ACC112 (cell line): ENCODE results near the gene RXRA.
A peak's percentile ranks its signal among the peaks of the same experiment; 100 is the strongest.

Experiments used
- H2AFZ ChIP-seq: fragments of 200-600 bp; sonication (generic); one replicate; pipeline ENCODE4 v1.6.0; 2017; ENCODE audit warnings: antibody characterized with exemption, low read length; ENCODE audit not compliant: unreplicated experiment
- H3K27ac ChIP-seq: fragments of 200-600 bp; sonication (generic); 2 replicates; pipeline ENCODE4 v1.5.1; 2014; ENCODE audit warnings: low read depth, mild to moderate bottlenecking, antibody characterized with exemption, low read length, moderate library complexity
- H3K27me3 ChIP-seq: fragments of 200-600 bp; sonication (generic); 2 replicates; pipeline ENCODE4 v1.6.1; 2014; ENCODE audit warnings: mild to moderate bottlenecking, antibody characterized with exemption, low read length, moderate library complexity, mixed read lengths; ENCODE audit not compliant: insufficient read depth
- H3K36me3 ChIP-seq: fragments of 200-600 bp; sonication (generic); 2 replicates; pipeline ENCODE4 v1.6.1; 2016; ENCODE audit warnings: mild to moderate bottlenecking, antibody characterized with exemption, low read length, moderate library complexity, mixed read lengths; ENCODE audit not compliant: insufficient read depth
- H3K4me1 ChIP-seq: fragments of 200-600 bp; sonication (generic); one replicate; pipeline ENCODE4 v1.6.1; 2016; ENCODE audit warnings: low read length, mixed read lengths; ENCODE audit not compliant: insufficient read depth, unreplicated experiment, control insufficient read depth
- H3K4me3 ChIP-seq: fragments of 200-600 bp; sonication (generic); 2 replicates; pipeline ENCODE4 v1.5.1; 2014; ENCODE audit warnings: mild to moderate bottlenecking, low read depth, low read length
- H3K79me2 ChIP-seq: fragments of 200-600 bp; sonication (generic); one replicate; pipeline ENCODE4 v1.6.0; 2016; ENCODE audit warnings: low read length; ENCODE audit not compliant: control insufficient read depth, unreplicated experiment, insufficient read depth

The RXRA gene

GRCh38 chr9:134469041-134469875, 143.0 kb downstream of the RXRA start:
- Histone ChIP-seq H3K79me2 (no peaks in the 10 kb centered on the region), H3K4me3 (no peak overlapping the region), H3K27ac (no peak overlapping the region), H3K4me1 (peaks cover 11% of the 10 kb centered on the region), H3K36me3 (no peaks in the 10 kb centered on the region), H3K27me3 (no peaks in the 10 kb centered on the region), H2AFZ (no peak overlapping the region)

GRCh38 chr9:134472256-134472655, 146.0 kb downstream of the RXRA start:
- Histone ChIP-seq H3K4me3 (no peak overlapping the region), H3K36me3 (no peaks in the 10 kb centered on the region), H3K4me1 (peaks cover 26% of the 10 kb centered on the region), H2AFZ (no peak overlapping the region), H3K79me2 (no peaks in the 10 kb centered on the region), H3K27ac (no peak overlapping the region), H3K27me3 (no peaks in the 10 kb centered on the region)

DNA sequence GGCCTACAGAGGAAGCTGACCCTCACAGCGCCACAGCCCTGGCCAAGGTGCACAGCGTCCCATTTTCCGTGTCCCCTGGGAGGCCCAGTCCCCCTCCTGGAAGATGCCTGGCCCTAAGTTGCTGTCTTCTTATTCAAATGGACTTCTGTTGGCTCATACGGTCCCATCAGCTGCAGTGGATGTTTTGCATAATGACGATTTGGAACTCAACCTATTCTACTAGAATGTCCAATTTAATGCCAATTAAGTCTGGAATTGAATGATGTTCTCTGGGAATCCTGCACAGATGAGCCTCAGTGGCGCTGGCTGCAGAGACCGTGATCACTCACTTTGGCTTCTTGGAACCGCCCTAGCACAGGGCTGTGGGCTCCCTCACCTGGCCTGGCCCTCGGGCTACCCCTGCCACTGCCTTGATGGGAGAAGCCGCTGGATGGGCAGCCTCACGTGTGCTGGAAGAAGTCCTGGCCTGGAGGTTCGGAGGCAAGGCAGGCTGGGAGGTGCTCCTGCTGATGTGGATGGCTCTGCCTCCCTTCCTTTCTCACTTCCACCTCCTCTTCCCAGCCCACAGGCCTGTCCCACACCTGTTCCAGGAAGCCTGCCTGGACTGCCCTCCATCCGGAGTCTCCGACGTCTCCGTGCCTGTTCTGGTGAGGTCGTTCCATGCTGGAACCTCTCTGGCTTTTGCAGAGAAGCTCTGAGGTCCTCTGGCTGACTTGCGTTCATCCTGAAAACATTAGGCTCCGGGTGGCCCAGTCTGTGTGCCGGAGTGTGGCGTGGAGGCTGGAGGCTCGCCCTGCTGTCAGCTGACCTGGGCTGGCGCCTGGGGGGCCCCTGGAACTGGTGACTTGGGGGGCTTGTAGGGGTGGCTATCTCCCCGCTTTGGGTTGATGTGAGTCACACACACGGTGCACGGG, 147.1 kb downstream of the RXRA start:
- Histone ChIP-seq H2AFZ (peak overlapping the region; percentile 83), H3K27me3 (no peaks in the 10 kb centered on the region), H3K79me2 (no peaks in the 10 kb centered on the region), H3K36me3 (no peaks in the 10 kb centered on the region), H3K27ac (peak overlapping the region; percentile 76), H3K4me3 (no peak overlapping the region), H3K4me1 (peaks cover 26% of the 10 kb centered on the region)

DNA sequence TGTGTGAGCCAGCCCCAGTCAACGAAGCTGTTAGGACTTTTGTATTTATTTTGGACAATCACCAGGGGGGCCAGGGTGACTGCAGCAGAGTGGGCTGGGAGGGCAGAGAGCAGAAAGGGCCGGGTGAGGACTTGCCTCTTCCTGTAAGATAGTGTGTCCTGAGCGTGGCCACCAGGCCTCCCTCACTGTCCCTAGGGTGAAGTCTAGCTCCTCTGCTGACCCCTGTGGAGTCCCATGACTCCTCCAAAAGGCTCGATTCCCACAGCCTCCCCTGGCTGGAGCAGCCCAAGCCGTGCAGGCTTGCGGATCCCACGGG, 147.8 kb downstream of the RXRA start:
- H2AFZ ChIP-seq, result peak overlapping the region; percentile 83
- H3K27ac ChIP-seq, result peak overlapping the region; percentile 76
- no peaks in the 10 kb centered on the region for H3K79me2 ChIP-seq
- no peaks in the 10 kb centered on the region for H3K36me3 ChIP-seq
- H3K27me3 ChIP-seq, result no peaks in the 10 kb centered on the region
- peaks cover 26% of the 10 kb centered on the region for H3K4me1 ChIP-seq
- no peak overlapping the region for H3K4me3 ChIP-seq

DNA sequence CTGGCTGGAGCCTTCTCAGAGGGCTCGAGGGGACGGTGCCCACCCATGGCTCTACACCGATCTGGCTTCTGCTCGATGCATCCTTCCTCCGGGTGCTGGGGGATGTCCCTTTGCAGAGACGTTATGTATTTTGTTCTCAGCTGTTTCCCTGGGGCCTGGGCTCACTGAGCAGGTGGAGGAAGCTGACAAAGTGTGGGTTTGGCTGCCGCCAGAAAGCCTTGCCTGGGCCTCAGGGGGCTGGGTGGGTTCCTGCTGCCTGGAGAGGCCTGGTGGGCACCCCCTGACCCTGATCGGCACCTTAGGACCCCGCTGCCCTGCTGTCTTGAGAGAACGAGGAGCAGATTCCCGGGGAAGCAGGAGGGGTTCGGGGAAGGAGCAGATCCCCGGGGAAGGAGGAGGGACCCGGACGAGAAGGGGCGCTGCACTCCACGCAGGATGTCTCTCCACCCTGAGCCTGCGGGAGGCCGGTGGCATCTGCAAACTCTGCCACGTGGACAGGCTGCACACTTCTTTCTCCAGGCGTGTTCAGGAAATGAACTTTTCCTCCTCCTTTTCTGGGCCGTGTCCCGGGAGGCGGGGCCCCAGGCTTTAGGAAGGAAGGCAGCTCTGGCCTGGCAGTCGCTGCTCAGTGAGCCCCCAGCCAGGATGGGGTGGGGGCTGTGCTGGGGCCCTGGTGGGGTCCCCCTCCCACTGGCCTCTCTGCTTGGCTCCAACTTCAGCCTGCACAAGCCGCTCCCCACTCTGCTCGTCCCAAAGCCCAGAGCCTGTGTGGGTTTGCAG, 148.9 kb downstream of the RXRA start:
- H3K79me2 ChIP-seq, result no peaks in the 10 kb centered on the region
- H3K36me3 ChIP-seq, result no peaks in the 10 kb centered on the region
- H3K27ac ChIP-seq, result peak overlapping the region; percentile 76
- no peak overlapping the region for H2AFZ ChIP-seq
- no peaks in the 10 kb centered on the region for H3K27me3 ChIP-seq
- peaks cover 26% of the 10 kb centered on the region for H3K4me1 ChIP-seq
- H3K4me3 ChIP-seq, result no peak overlapping the region

- Histone ChIP-seq H3K27ac (peak overlapping the region; percentile 45; the same call in 1 of the 2 replicates), H2AFZ (peak overlapping the region; percentile 99), H3K36me3 (no peaks in the 10 kb centered on the region), H3K4me1 (peaks cover 26% of the 10 kb centered on the region), H3K27me3 (no peaks in the 10 kb centered on the region), H3K4me3 (no peak overlapping the region), H3K79me2 (no peaks in the 10 kb centered on the region)
Observed at GRCh38 chr9:134476272-134476941, 150.2 kb downstream of the RXRA start.

DNA sequence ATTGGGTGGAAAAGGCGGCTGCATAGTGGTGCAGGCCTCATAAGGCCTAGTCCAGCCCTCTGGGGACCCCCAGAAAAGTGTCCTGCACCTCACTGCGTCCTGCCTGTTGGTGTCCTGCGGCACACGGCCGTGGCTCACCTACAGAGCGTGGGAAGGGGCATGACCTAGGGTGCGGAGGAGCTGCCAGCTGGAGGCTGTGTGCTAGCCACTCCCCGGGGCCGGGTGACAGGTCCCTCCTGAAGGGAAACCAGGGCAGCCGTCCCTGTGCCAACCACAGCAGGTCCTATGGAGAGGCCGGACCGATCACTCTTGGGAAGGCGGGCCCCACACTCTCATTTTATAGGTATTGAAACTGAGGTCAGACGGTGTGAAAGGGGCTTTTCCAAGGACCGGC, 150.7 kb downstream of the RXRA start:
- Histone ChIP-seq H2AFZ (no peak overlapping the region), H3K4me1 (peaks cover 26% of the 10 kb centered on the region), H3K36me3 (no peaks in the 10 kb centered on the region), H3K79me2 (no peaks in the 10 kb centered on the region), H3K27me3 (no peaks in the 10 kb centered on the region), H3K4me3 (no peak overlapping the region), H3K27ac (no peak overlapping the region)

- Histone ChIP-seq H3K4me3 (no peak overlapping the region), H2AFZ (no peak overlapping the region), H3K4me1 (peaks cover 26% of the 10 kb centered on the region), H3K27ac (no peak overlapping the region), H3K27me3 (no peaks in the 10 kb centered on the region), H3K79me2 (no peaks in the 10 kb centered on the region), H3K36me3 (no peaks in the 10 kb centered on the region)
Observed at GRCh38 chr9:134477342-134477925, 151.2 kb downstream of the RXRA start.

DNA sequence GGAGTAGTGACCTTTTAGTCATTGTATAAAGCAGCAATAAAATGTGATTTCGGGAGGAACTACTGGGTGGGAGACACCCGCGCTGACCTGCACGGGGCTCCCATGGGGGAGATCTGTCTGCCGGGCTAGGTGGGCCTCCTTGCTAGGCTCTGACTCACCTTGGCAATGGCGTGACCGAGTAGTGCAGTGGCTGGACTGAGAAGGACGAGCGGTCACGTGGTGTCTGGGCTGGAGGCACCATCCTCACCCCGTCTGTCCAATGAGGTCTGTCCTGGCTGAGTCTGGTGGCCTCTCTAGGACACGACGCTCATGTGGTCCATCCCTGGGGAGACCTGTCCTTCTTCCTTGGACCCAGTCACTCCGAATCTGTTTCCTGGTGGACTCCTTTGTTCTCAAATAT, 151.7 kb downstream of the RXRA start:
- Histone ChIP-seq H3K27ac (no peak overlapping the region), H3K4me1 (peaks cover 26% of the 10 kb centered on the region), H3K27me3 (no peaks in the 10 kb centered on the region), H3K4me3 (no peak overlapping the region), H3K79me2 (no peaks in the 10 kb centered on the region), H3K36me3 (no peaks in the 10 kb centered on the region), H2AFZ (no peak overlapping the region)

DNA sequence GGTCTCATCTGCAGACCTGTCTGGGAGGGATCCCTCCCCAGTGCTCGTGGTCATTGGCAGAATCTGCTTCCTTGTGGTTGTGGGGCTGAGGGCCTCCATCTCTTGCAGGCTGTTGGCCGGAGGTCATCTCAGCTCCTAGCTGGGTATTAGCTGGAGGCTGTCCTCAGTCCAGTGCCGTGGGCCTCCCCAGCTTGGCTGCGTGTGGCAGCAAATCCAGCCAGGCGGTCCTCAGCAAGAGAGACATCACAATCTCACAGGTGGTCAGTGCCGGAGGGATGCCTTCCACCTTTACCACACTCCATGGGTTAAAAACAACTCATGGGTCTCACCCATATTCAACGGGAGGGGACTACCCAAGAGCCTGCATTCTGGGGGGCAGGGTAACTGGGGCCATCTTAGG, 155.5 kb downstream of the RXRA start:
- H3K27ac ChIP-seq, result no peak overlapping the region
- no peaks in the 10 kb centered on the region for H3K4me1 ChIP-seq
- H3K36me3 ChIP-seq, result no peaks in the 10 kb centered on the region
- H3K4me3 ChIP-seq, result no peak overlapping the region
- no peaks in the 10 kb centered on the region for H3K79me2 ChIP-seq
- no peaks in the 10 kb centered on the region for H3K27me3 ChIP-seq
- H2AFZ ChIP-seq, result no peak overlapping the region
